A549 (cell line): Measurements from ENCODE around the gene IPO4. TPM values are rescaled to one million over a fixed set of nuclear protein-coding genes. Genes with fewer than 3 reads are reported as not detected.

Source experiments
- ATAC-seq, 2 experiments: fragments of 200-7000 bp in 1 of 2; fragments of >200 bp in 1 of 2; cut with Nextera tagmentation in 1 of 2; cut with Tn5 transposase in 1 of 2; 3 replicates each; pipeline versions ENCODE4 v1.8.0 to v1.9.1; 2018 to 2020; ENCODE audit warnings: mild to moderate bottlenecking in 1 of 2, moderate library complexity in 1 of 2
- CTCF ChIA-PET: fragments of 300-600 bp; sonication (Branson Sonifier 250); formaldehyde crosslinking; extraction: SDS; loops from one replicate; lab custom pipeline; 2021; ENCODE audit warnings: antibody characterized with exemption, inconsistent platforms; lab: Yijun Ruan, JAX
- POLR2A ChIA-PET: fragments of 350-600 bp; formaldehyde crosslinking; extraction: SDS; loops from one replicate; lab custom pipeline; 2021; ENCODE audit warnings: antibody characterized with exemption, inconsistent platforms; lab: Yijun Ruan, JAX
- DNase-seq, 2 experiments: peaks; one replicate each; pipeline versions ENCODE4 v3.0.0 to v3.0.0-alpha.2; 2011 to 2016; ENCODE audit warnings: low read depth in 1 of 2, low spot score in 1 of 2
- FAIRE-seq: peaks from 2 replicates; lab custom pipeline; 2011; peaks lifted over from hg19 to GRCh38; lab: Jason Lieb, UNC
- H3K27ac ChIP-seq, 2 experiments: fragments of >200 bp; sonication (Bioruptor Twin); formaldehyde crosslinking; 3 replicates each; pipeline ENCODE4 v1.5.1; 2016 to 2017
- H3K4me1 ChIP-seq: fragments of >200 bp; sonication (Bioruptor Twin); formaldehyde crosslinking; 3 replicates; pipeline ENCODE4 v1.6.1; 2016
- H3K4me2 ChIP-seq: fragments of >200 bp; sonication (Bioruptor Twin); formaldehyde crosslinking; 3 replicates; pipeline ENCODE4 v1.6.1; 2016
- H3K4me3 ChIP-seq: fragments of >200 bp; sonication (Bioruptor Twin); formaldehyde crosslinking; 3 replicates; pipeline ENCODE4 v1.5.1; 2016
- H3K9me3 ChIP-seq: fragments of >200 bp; sonication (Bioruptor Twin); formaldehyde crosslinking; 3 replicates; pipeline ENCODE4 v1.6.1; 2016
- ATOH8 ChIP-seq: fragments of 250-450 bp; sonication (Bioruptor Pico); IDR thresholded peaks from 2 replicates; pipeline ENCODE4 v1.5.0; 2020; ENCODE audit warnings: low read depth, mild to moderate bottlenecking, moderate library complexity
- CBX2 ChIP-seq: fragments of 200-600 bp; sonication (generic); IDR thresholded peaks from 2 replicates; pipeline ENCODE4 v1.6.1; 2016; ENCODE audit warnings: low read depth, mild to moderate bottlenecking, borderline replicate concordance
- CHD2 ChIP-seq: fragments of 150-350 bp; IDR thresholded peaks from 2 replicates; pipeline ENCODE4 v1.6.1; 2014; ENCODE audit warnings: low read length; ENCODE audit not compliant: partially characterized antibody
- ESRRA ChIP-seq: fragments of 150-350 bp; IDR thresholded peaks from 2 replicates; pipeline ENCODE4 v1.6.1; 2014; ENCODE audit warnings: mild to moderate bottlenecking, low read length, borderline replicate concordance
- FOSB ChIP-seq: fragments of 250-450 bp; sonication (Bioruptor Pico); IDR thresholded peaks from 2 replicates; pipeline ENCODE4 v1.5.0; 2020; ENCODE audit warnings: mild to moderate bottlenecking, moderate library complexity
- FOSL2 ChIP-seq, 2 experiments: fragments of 450-650 bp in 1 of 2; fragments of >200 bp in 1 of 2; sonication (Bioruptor Twin) in 1 of 2; formaldehyde crosslinking; IDR thresholded peaks; 2 replicates each; pipeline versions ENCODE4 v1.5.0 to v1.6.1; 2016 to 2020; ENCODE audit warnings: mild to moderate bottlenecking in 1 of 2, moderate library complexity in 1 of 2
- FOXS1 ChIP-seq: fragments of 250-450 bp; sonication (Bioruptor Pico); IDR thresholded peaks from 2 replicates; pipeline ENCODE4 v1.5.0; 2020; ENCODE audit warnings: mild to moderate bottlenecking, moderate library complexity
- HDAC2 ChIP-seq: fragments of 200-600 bp; sonication (generic); IDR thresholded peaks from 2 replicates; pipeline ENCODE4 v1.6.1; 2016
- HEYL ChIP-seq: fragments of 250-450 bp; sonication (Bioruptor Pico); IDR thresholded peaks from 2 replicates; pipeline ENCODE4 v1.8.0; 2021; ENCODE audit warnings: mild to moderate bottlenecking, moderate library complexity
- HOXA7 ChIP-seq: fragments of 250-450 bp; sonication (Bioruptor Pico); IDR thresholded peaks from 2 replicates; pipeline ENCODE4 v1.5.0; 2020; ENCODE audit warnings: mild to moderate bottlenecking, moderate library complexity
- JUN ChIP-seq, 2 experiments: fragments of >200 bp; sonication (Bioruptor Twin); formaldehyde crosslinking; IDR thresholded peaks; 2 replicates in 1 of 2; 3 replicates in 1 of 2; pipeline ENCODE4 v1.6.1; 2016 to 2017
- MAX ChIP-seq: IDR thresholded peaks from 2 replicates; pipeline ENCODE4 v1.6.1; 2012
- NR3C1 ChIP-seq: fragments of >200 bp; sonication (Bioruptor Twin); formaldehyde crosslinking; IDR thresholded peaks from 3 replicates; pipeline ENCODE4 v1.6.1; 2017
- PHF8 ChIP-seq: fragments of 200-600 bp; sonication (generic); IDR thresholded peaks from 2 replicates; pipeline ENCODE4 v1.6.1; 2016; ENCODE audit warnings: low read depth, mild to moderate bottlenecking, antibody characterized with exemption, moderate library complexity, borderline replicate concordance
- POLR2AphosphoS2 ChIP-seq: conservative IDR thresholded peaks from 2 replicates; pipeline ENCODE4 v1.6.1; 2012; ENCODE audit warnings: low read length, improper control_type of control experiment, inconsistent platforms
- RAD21 ChIP-seq, 2 experiments: fragments of >200 bp in 1 of 2; sonication (Bioruptor Twin) in 1 of 2; formaldehyde crosslinking in 1 of 2; IDR thresholded peaks in 1 of 2; conservative IDR thresholded peaks in 1 of 2; 2 replicates in 1 of 2; 3 replicates in 1 of 2; pipeline ENCODE4 v1.6.1; 2012 to 2018; ENCODE audit warnings: inconsistent platforms in 1 of 2
- RCOR1 ChIP-seq: fragments of 150-350 bp; IDR thresholded peaks from 2 replicates; pipeline ENCODE4 v1.6.1; 2014; ENCODE audit warnings: antibody characterized with exemption, low read length, low read depth
- REST ChIP-seq: fragments of 200-600 bp; sonication (generic); IDR thresholded peaks from 2 replicates; pipeline ENCODE4 v1.6.1; 2016; ENCODE audit warnings: antibody characterized with exemption, mild to moderate bottlenecking, moderate library complexity
- RNF2 ChIP-seq: fragments of 200-600 bp; sonication (generic); IDR thresholded peaks from 2 replicates; pipeline ENCODE4 v1.6.1; 2016; ENCODE audit warnings: low read depth, mild to moderate bottlenecking, antibody characterized with exemption, moderate library complexity, borderline replicate concordance
- SREBF2 ChIP-seq: fragments of 450-650 bp; IDR thresholded peaks from 2 replicates; pipeline ENCODE4 v1.6.1; 2014; ENCODE audit warnings: mild to moderate bottlenecking, moderate library complexity
- TP53 ChIP-seq: fragments of 250-450 bp; sonication (Bioruptor Pico); IDR thresholded peaks from 2 replicates; pipeline ENCODE4 v1.5.0; 2021; ENCODE audit warnings: mild to moderate bottlenecking, moderate library complexity
- WGBS: methylation state at CpG from one replicate; pipeline ENCODE4 v1.1.6; 2017; ENCODE audit errors: missing lambda C conversion rate; 5-methylcytosine and 5-hydroxymethylcytosine counted together
- polyA plus RNA-seq, 4 experiments: library from polyadenylated mRNA; depleted of rRNA in 3 of 4; stranded (reverse); fragments of >200 nt; fragmentation: RNase III in 1 of 4; extraction: RNeasy Plus Mini Kit Qiagen cat#74134 plus additional on column Dnase treatment in 1 of 4; gene quantifications; 2 replicates in 3 of 4; 3 replicates in 1 of 4; pipeline ENCODE4 v1.2.3, GENCODE V29; 2011 to 2017
- TF ChIP-seq, protein P1 (sequence below): fragments of >200 bp; sonication (Bioruptor Twin); formaldehyde crosslinking; IDR thresholded peaks from 3 replicates; pipeline ENCODE4 v1.5.1; 2016
- TF ChIP-seq, protein P2 (sequence below): fragments of 250-450 bp; sonication (Bioruptor Pico); IDR thresholded peaks from 2 replicates; pipeline ENCODE4 v1.5.0; 2021; ENCODE audit warnings: mild to moderate bottlenecking, moderate library complexity, borderline replicate concordance

The IPO4 gene
- polyA plus RNA-seq, 2 of the 4 experiments (the other 2 are of a cell fraction) = 37.1 to 91.7 TPM

DNA sequence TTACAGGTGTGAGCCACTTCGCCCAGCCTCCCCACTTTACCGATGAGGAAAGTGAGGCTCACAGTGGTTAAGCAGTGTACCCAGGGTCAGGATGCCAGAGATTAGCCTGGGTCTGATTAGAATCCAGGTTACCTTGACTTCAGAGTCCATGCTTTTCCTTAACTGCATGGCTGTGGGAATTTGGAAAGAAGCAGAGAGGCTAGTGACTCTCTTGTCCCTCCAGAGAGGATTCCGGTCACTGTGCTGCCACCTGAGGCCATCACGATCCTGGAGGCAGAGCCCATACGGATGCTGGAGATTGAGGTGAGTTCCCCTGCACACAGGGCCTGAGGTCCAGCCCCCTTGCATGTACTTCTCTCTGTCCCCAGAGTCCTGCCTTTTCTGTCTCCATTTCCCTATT lies 12.0 kb downstream of the IPO4 start:
- H3K27ac ChIP-seq = no peak overlapping the region
- H3K4me1 ChIP-seq = no peaks in the 10 kb centered on the region
- no peak for DNase-seq
- H3K4me2 ChIP-seq = no peak overlapping the region
- TF ChIP-seq HOXA7 (CRISPR knock-in tag) (no peak), SREBF2 (no peak), RNF2 (no peak), JUN (IDR thresholded peaks at IDR 0.05) (no peak), TP53 (CRISPR knock-in tag) (no peak), RAD21 (conservative IDR thresholded peaks at IDR 0.05 in 1 of 2, IDR thresholded peaks at IDR 0.05 in 1 of 2) (no peak), CHD2 (no peak), HEYL (CRISPR knock-in tag) (no peak), ATOH8 (CRISPR knock-in tag) (no peak), MAX (no peak), POLR2AphosphoS2 (no peak), NR3C1 (no peak), FOSL2 (IDR thresholded peaks at IDR 0.05) (no peak), FOSL2 (CRISPR knock-in tag; IDR thresholded peaks at IDR 0.05) (no peak), REST (no peak), HDAC2 (no peak), ESRRA (no peak)
- TF ChIP-seq, protein P1, sequence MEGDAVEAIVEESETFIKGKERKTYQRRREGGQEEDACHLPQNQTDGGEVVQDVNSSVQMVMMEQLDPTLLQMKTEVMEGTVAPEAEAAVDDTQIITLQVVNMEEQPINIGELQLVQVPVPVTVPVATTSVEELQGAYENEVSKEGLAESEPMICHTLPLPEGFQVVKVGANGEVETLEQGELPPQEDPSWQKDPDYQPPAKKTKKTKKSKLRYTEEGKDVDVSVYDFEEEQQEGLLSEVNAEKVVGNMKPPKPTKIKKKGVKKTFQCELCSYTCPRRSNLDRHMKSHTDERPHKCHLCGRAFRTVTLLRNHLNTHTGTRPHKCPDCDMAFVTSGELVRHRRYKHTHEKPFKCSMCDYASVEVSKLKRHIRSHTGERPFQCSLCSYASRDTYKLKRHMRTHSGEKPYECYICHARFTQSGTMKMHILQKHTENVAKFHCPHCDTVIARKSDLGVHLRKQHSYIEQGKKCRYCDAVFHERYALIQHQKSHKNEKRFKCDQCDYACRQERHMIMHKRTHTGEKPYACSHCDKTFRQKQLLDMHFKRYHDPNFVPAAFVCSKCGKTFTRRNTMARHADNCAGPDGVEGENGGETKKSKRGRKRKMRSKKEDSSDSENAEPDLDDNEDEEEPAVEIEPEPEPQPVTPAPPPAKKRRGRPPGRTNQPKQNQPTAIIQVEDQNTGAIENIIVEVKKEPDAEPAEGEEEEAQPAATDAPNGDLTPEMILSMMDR = no peak
- WGBS = 87% methylated on average over 5 of the region's 5 CpGs
- no peaks in the 10 kb centered on the region for H3K9me3 ChIP-seq
- ChIA-PET CTCF (interaction anchor here (1.0 to 2.1 kb wide), 3 partner anchors 15 to 132 kb away, joined by 3 to 11 read pairs (median 4); partner anchors contain the start of gene IRF9), POLR2A (interaction anchor here (1.1 to 2.3 kb wide), 2 partner anchors 13 to 19 kb away, joined by 5 to 7 read pairs; partner anchors contain the start of genes IPO4 and TM9SF1)
- FAIRE-seq = no peak
- no peak; a peak in 1 of 6 replicates for ATAC-seq
- H3K4me3 ChIP-seq = no peak overlapping the region

DNA sequence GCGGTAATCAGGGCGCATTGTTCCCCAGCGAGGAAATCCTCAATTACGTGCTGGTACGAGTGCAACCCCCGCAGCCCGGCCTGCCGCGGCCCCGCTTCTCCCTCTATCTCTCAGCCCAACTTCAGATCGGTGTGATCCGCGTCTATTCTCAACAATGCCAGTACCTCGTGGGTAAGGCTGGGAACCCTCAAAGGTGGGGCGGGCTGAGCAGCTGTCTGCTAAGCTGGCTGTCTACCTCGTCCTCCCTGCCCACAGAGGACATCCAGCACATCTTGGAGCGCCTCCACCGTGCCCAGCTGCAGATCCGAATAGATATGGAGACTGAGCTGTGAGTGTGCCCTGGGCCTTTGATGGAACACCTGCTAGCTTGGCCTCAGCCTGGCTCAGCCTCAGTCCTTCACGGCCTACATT lies 15.7 kb downstream of the IPO4 start:
- FAIRE-seq (no peak), ATAC-seq (peak in 1 of 2 experiments; percentile 19; a peak in 2 of 6 replicates), DNase-seq (no peak)
- Histone ChIP-seq H3K4me1 (no peaks in the 10 kb centered on the region), H3K9me3 (no peaks in the 10 kb centered on the region), H3K27ac (no peak overlapping the region), H3K4me3 (no peak overlapping the region), H3K4me2 (no peak overlapping the region)
- CTCF ChIA-PET = interaction anchor here (0.7 to 2.2 kb wide), 5 partner anchors 9 to 43 kb away, joined by 3 to 10 read pairs (median 3); partner anchors contain the start of gene IRF9
- POLR2A ChIA-PET = interaction anchor here (1.6 kb wide), 1 partner anchor 12 kb away, joined by 4 read pairs; the partner anchor contains the start of gene IRF9
- 89% methylated on average over 20 of the region's 20 CpGs for WGBS
- TF ChIP-seq PHF8 = no peak
- TF ChIP-seq FOXS1 (CRISPR knock-in tag) = no peak
- TF ChIP-seq, protein P2, sequence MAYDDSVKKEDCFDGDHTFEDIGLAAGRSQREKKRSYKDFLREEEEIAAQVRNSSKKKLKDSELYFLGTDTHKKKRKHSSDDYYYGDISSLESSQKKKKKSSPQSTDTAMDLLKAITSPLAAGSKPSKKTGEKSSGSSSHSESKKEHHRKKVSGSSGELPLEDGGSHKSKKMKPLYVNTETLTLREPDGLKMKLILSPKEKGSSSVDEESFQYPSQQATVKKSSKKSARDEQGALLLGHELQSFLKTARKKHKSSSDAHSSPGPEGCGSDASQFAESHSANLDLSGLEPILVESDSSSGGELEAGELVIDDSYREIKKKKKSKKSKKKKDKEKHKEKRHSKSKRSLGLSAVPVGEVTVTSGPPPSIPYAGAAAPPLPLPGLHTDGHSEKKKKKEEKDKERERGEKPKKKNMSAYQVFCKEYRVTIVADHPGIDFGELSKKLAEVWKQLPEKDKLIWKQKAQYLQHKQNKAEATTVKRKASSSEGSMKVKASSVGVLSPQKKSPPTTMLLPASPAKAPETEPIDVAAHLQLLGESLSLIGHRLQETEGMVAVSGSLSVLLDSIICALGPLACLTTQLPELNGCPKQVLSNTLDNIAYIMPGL (CRISPR knock-in tag) = no peak
- TF ChIP-seq MAX = no peak
- TF ChIP-seq RCOR1 = no peak
- no peak for TF ChIP-seq CBX2
- TF ChIP-seq REST = no peak
- no peak for TF ChIP-seq FOSB
